ENCODE results near the gene APOA4. TPM values are rescaled to one million over a fixed set of nuclear protein-coding genes. Genes with fewer than 3 reads are reported as not detected.

The APOA4 gene
- total and polyA plus RNA-seq, 2 of the 13 experiments (the other 11 are each of a cell fraction or from before 2014, with no cell fraction given), result 3.8 to 7.2 TPM

DNA sequence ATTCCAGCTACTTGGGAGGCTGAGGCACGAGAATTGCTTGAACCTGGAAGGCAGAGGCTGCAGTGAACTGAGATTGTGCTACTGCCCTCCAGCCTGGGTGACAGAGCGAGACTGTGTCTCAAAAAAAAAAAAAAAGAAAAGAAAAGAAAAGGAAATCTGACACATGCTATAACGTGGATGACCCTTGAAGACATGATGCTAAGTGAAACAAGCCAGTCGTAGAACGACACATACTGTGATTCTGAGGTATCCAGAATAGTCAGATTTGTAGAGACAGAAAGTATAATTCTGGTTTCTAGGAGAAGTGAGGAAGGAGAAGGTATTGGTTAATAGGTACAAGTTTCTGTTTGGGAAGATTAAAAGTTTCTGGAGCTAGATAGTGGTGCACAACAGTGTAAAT lies 24.7 kb downstream of the APOA4 start:
- POLR2A ChIA-PET, result interaction anchor here (0.5 to 17.3 kb wide), 3 partner anchors 10 to 307 kb away, joined by 3 to 1365 read pairs (median 6); partner anchors contain the start of genes APOA1, APOA4 and APOC3

More for the DNA sequence above, 24.7 kb downstream of the APOA4 start:
- Histone ChIP-seq H3K27ac (ENCODE audit: extremely low read length, insufficient read depth, low read length) (no peak overlapping the region), H3K4me1 (ENCODE audit: insufficient read depth, low read length) (peaks cover 57% of the 10 kb centered on the region), H3K4me3 (replicated peaks in 1 of 3; ENCODE audit: insufficient read depth in 1 of 3, low read depth in 2 of 3, low read length in 3 of 3) (no peak overlapping the region), H3K27me3 (ENCODE audit: control insufficient read depth in 1 of 2, insufficient read depth in 2 of 2, low read length in 2 of 2) (no peaks in the 10 kb centered on the region), H3K36me3 (replicated peaks in 1 of 2; ENCODE audit: control insufficient read depth in 1 of 2, insufficient read depth in 2 of 2, low read length in 2 of 2) (no peaks in the 10 kb centered on the region), H3K9ac (ENCODE audit: insufficient read depth, low read depth, low read length) (no peak overlapping the region), H3K4me2 (ENCODE audit: low read depth, low read length) (no peak overlapping the region), H2AFZ (ENCODE audit: low read length) (no peak overlapping the region), H4K20me1 (ENCODE audit: insufficient read depth, low read length) (no peaks in the 10 kb centered on the region), H3K79me2 (ENCODE audit: insufficient read depth, low read length) (no peaks in the 10 kb centered on the region), H3K9me3 (ENCODE audit: low read length) (no peaks in the 10 kb centered on the region)
- CTCF ChIA-PET (ENCODE audit: low intra/inter-chr PET ratio, low total read pairs), result no interaction called here
- ATAC-seq (no peak), DNase-seq (ENCODE audit: low spot score) (no peak), FAIRE-seq (no peak)
- intact Hi-C loops (cut with micrococcal nuclease; ENCODE audit: unreplicated experiment), result no loop called here
- no peak for TF ChIP-seq RFX1 (IDR thresholded peaks at IDR 0.05)
- TF ChIP-seq MYNN (CRISPR knock-in tag; IDR thresholded peaks at IDR 0.05; ENCODE audit: low read depth), result no peak
- TF ChIP-seq ZZZ3 (CRISPR knock-in tag; IDR thresholded peaks at IDR 0.05; ENCODE audit: borderline replicate concordance), result no peak
- TF ChIP-seq ZNF138 (CRISPR knock-in tag; IDR thresholded peaks at IDR 0.05; ENCODE audit: low read depth), result no peak
- no peak for TF ChIP-seq RCOR2 (CRISPR knock-in tag; IDR thresholded peaks at IDR 0.05)
- TF ChIP-seq ZNF552 (CRISPR knock-in tag; IDR thresholded peaks at IDR 0.05; ENCODE audit: borderline replicate concordance), result no peak
- no peak for TF ChIP-seq KLF13 (CRISPR knock-in tag; IDR thresholded peaks at IDR 0.05)
- no peak for TF ChIP-seq POLR2AphosphoS5 (IDR thresholded peaks at IDR 0.05; ENCODE audit: low read depth, low read length)
- TF ChIP-seq SRY (CRISPR knock-in tag; IDR thresholded peaks at IDR 0.05), result no peak
- no peak for TF ChIP-seq KDM1A (CRISPR knock-in tag; IDR thresholded peaks at IDR 0.05)
- TF ChIP-seq, protein P1, sequence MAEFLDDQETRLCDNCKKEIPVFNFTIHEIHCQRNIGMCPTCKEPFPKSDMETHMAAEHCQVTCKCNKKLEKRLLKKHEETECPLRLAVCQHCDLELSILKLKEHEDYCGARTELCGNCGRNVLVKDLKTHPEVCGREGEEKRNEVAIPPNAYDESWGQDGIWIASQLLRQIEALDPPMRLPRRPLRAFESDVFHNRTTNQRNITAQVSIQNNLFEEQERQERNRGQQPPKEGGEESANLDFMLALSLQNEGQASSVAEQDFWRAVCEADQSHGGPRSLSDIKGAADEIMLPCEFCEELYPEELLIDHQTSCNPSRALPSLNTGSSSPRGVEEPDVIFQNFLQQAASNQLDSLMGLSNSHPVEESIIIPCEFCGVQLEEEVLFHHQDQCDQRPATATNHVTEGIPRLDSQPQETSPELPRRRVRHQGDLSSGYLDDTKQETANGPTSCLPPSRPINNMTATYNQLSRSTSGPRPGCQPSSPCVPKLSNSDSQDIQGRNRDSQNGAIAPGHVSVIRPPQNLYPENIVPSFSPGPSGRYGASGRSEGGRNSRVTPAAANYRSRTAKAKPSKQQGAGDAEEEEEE (CRISPR knock-in tag; IDR thresholded peaks at IDR 0.05; ENCODE audit: borderline replicate concordance), result no peak
- TF ChIP-seq ZNF766 (CRISPR knock-in tag; IDR thresholded peaks at IDR 0.05; ENCODE audit: borderline replicate concordance), result no peak
- no peak for TF ChIP-seq SAFB2 (CRISPR knock-in tag; IDR thresholded peaks at IDR 0.05; ENCODE audit: borderline replicate concordance, low read depth)
- no peak for TF ChIP-seq RFXAP (CRISPR knock-in tag; IDR thresholded peaks at IDR 0.05; ENCODE audit: borderline replicate concordance)
- TF ChIP-seq SMAD3 (CRISPR knock-in tag; IDR thresholded peaks at IDR 0.05), result no peak
- no peak for TF ChIP-seq ZNF569 (CRISPR knock-in tag; IDR thresholded peaks at IDR 0.05; ENCODE audit: borderline replicate concordance)
- TF ChIP-seq ONECUT2 (CRISPR knock-in tag; IDR thresholded peaks at IDR 0.05), result no peak
- BruUV-seq (replicated peaks), result no TSS peak
- WGBS (ENCODE audit: low lambda C conversion rate), result 97% methylated on average over 5 of the region's 5 CpGs
- in situ Hi-C loops (cut with HindIII; ENCODE audit: extremely low pct_ligation_motif_present, low pct_unique_long_range_greater_than_20kb), result loop anchor here (10.0 kb wide), 1 partner anchor 296 kb away; the partner anchor contains the start of gene SIK3

All from HepG2 (cell line).